Measurements from ENCODE around the gene KCNE3.

Gene KCNE3

GRCh38 chr11:74457356-74457755, 10.0 kb downstream of the KCNE3 start:
- H3K4me1 ChIP-seq: peaks cover 0 to 60% (median 34%) of the 10 kb centered on the region in 10 experiments; a peak in 17 of 20 replicates
- TF ChIP-seq Cebpa-rat (IDR thresholded peaks at IDR 0.05): no peak

GRCh38 chr11:74453373-74453975, 13.9 kb downstream of the KCNE3 start:
- Histone ChIP-seq H3K9me3 (replicated peaks in 1 of 11) (no peaks in the 10 kb centered on the region), H3K4me1 (peaks cover 10 to 49% (median 17%) of the 10 kb centered on the region in 10 experiments), H3K9ac (no peak overlapping the region), H3K36me3 (peaks cover 0 to 28% (median 0%) of the 10 kb centered on the region in 11 experiments; a peak in 9 of 22 replicates), H3K27ac (no peak overlapping the region; a peak in 1 of 22 replicates), H3K4me3 (no peak overlapping the region), H3K4me2 (no peak overlapping the region), H3K27me3 (no peaks in the 10 kb centered on the region), H4K20me1 (peaks cover 0 to 40% (median 0%) of the 10 kb centered on the region in 11 experiments; a peak in 4 of 22 replicates)
- no peak for TF ChIP-seq Cebpa-rat (IDR thresholded peaks at IDR 0.05)

More at GRCh38 chr11:74457356-74457755, 10.0 kb downstream of the KCNE3 start:
- no peak overlapping the region for H3K27ac ChIP-seq
- no peak overlapping the region for H3K4me3 ChIP-seq
- H3K9ac ChIP-seq: no peak overlapping the region
- no peaks in the 10 kb centered on the region for H3K9me3 ChIP-seq (replicated peaks in 1 of 11)
- peak overlapping the region in 4 of 11 experiments; percentile 1 to 99 (median 93); a peak in 8 of 22 replicates for H3K4me2 ChIP-seq
- H4K20me1 ChIP-seq: peaks cover 0 to 45% (median 0%) of the 10 kb centered on the region in 11 experiments; a peak in 4 of 22 replicates
- peaks cover 0 to 33% (median 0%) of the 10 kb centered on the region in 11 experiments; a peak in 9 of 22 replicates for H3K36me3 ChIP-seq
- H3K27me3 ChIP-seq: no peaks in the 10 kb centered on the region

GRCh38 chr11:74452366-74452765, 15.0 kb downstream of the KCNE3 start:
- Histone ChIP-seq H3K4me1 (peaks cover 10 to 38% (median 17%) of the 10 kb centered on the region in 10 experiments), H3K4me3 (no peak overlapping the region), H3K27ac (no peak overlapping the region), H3K27me3 (no peaks in the 10 kb centered on the region), H3K4me2 (no peak overlapping the region), H4K20me1 (peaks cover 0 to 29% (median 0%) of the 10 kb centered on the region in 11 experiments; a peak in 4 of 22 replicates), H3K9ac (no peak overlapping the region; a peak in 1 of 22 replicates), H3K9me3 (replicated peaks in 1 of 11) (no peaks in the 10 kb centered on the region), H3K36me3 (peaks cover 0 to 17% (median 0%) of the 10 kb centered on the region in 11 experiments; a peak in 9 of 22 replicates)
- TF ChIP-seq Cebpa-rat (IDR thresholded peaks at IDR 0.05): no peak

GRCh38 chr11:74450318-74450717, 17.0 kb downstream of the KCNE3 start:
- Histone ChIP-seq H4K20me1 (peaks cover 0 to 17% (median 0%) of the 10 kb centered on the region in 11 experiments; a peak in 4 of 22 replicates), H3K4me3 (no peak overlapping the region), H3K4me1 (peaks cover 10 to 26% (median 17%) of the 10 kb centered on the region in 10 experiments), H3K27me3 (no peaks in the 10 kb centered on the region), H3K27ac (peak overlapping the region in 8 of 11 experiments; percentile 9 to 73 (median 46); a peak in 11 of 22 replicates), H3K9me3 (replicated peaks in 1 of 11) (no peaks in the 10 kb centered on the region), H3K36me3 (no peaks in the 10 kb centered on the region), H3K4me2 (peak overlapping the region in 9 of 11 experiments; percentile 54 to 76 (median 61); a peak in 18 of 22 replicates), H3K9ac (no peak overlapping the region)
- TF ChIP-seq Cebpa-rat (IDR thresholded peaks at IDR 0.05): no peak

GRCh38 chr11:74449369-74449931, 17.9 kb downstream of the KCNE3 start:
- Histone ChIP-seq H3K4me2 (peak overlapping the region; percentile 40 to 76 (median 60)), H3K9me3 (replicated peaks in 1 of 11) (no peaks in the 10 kb centered on the region), H3K27me3 (no peaks in the 10 kb centered on the region), H3K27ac (peak overlapping the region in 10 of 11 experiments; percentile 29 to 73 (median 55); a peak in 19 of 22 replicates), H4K20me1 (peaks cover 0 to 8% (median 0%) of the 10 kb centered on the region in 11 experiments; a peak in 4 of 22 replicates), H3K4me1 (peaks cover 10 to 26% (median 17%) of the 10 kb centered on the region in 10 experiments), H3K4me3 (peak overlapping the region in 3 of 10 experiments; percentile 15 to 19 (median 17); a peak in 5 of 20 replicates), H3K36me3 (no peaks in the 10 kb centered on the region), H3K9ac (peak overlapping the region in 5 of 11 experiments; percentile 10 to 49 (median 25); a peak in 2 of 22 replicates)
- TF ChIP-seq Cebpa-rat (IDR thresholded peaks at IDR 0.05): peak in 2 of 11 experiments; percentile 11 to 37; a peak in 1 of 22 replicates

- TF ChIP-seq Cebpa-rat (IDR thresholded peaks at IDR 0.05): no peak
- Histone ChIP-seq H3K4me2 (no peak overlapping the region), H3K9ac (no peak overlapping the region), H3K36me3 (no peaks in the 10 kb centered on the region), H3K27me3 (no peaks in the 10 kb centered on the region), H3K27ac (no peak overlapping the region), H3K9me3 (replicated peaks in 1 of 11) (no peaks in the 10 kb centered on the region), H3K4me1 (peaks cover 10 to 26% (median 17%) of the 10 kb centered on the region in 10 experiments), H3K4me3 (no peak overlapping the region), H4K20me1 (no peaks in the 10 kb centered on the region)
Measured at GRCh38 chr11:74447720-74448119, 19.6 kb downstream of the KCNE3 start.

- no peaks in the 10 kb centered on the region for H3K27me3 ChIP-seq
- no peak overlapping the region for H3K4me2 ChIP-seq
- no peaks in the 10 kb centered on the region for H3K36me3 ChIP-seq
- no peak overlapping the region for H3K27ac ChIP-seq
- H3K9me3 ChIP-seq (replicated peaks in 1 of 11): peaks cover 0 to 2% (median 0%) of the 10 kb centered on the region in 11 experiments; a peak in 2 of 22 replicates
- H3K4me1 ChIP-seq: peaks cover 10 to 26% (median 17%) of the 10 kb centered on the region in 10 experiments
- H4K20me1 ChIP-seq: no peaks in the 10 kb centered on the region
- H3K4me3 ChIP-seq: no peak overlapping the region
- no peak for TF ChIP-seq Cebpa-rat (IDR thresholded peaks at IDR 0.05)
- H3K9ac ChIP-seq: no peak overlapping the region
Measured at GRCh38 chr11:74446532-74446938, 20.8 kb downstream of the KCNE3 start.

- Histone ChIP-seq H3K4me1 (peaks cover 0 to 10% (median 5%) of the 10 kb centered on the region in 10 experiments; a peak in 11 of 20 replicates), H3K4me2 (peak overlapping the region in 1 of 11 experiments; percentile 29; a peak in 1 of 22 replicates), H3K27ac (no peak overlapping the region), H3K27me3 (no peaks in the 10 kb centered on the region), H4K20me1 (no peaks in the 10 kb centered on the region), H3K9me3 (replicated peaks in 1 of 11) (peaks cover 12 to 24% (median 15%) of the 10 kb centered on the region in 11 experiments; a peak in 19 of 22 replicates), H3K4me3 (no peak overlapping the region), H3K36me3 (peaks cover 0 to 4% (median 0%) of the 10 kb centered on the region in 11 experiments; a peak in 1 of 22 replicates), H3K9ac (no peak overlapping the region)
- no peak for TF ChIP-seq Cebpa-rat (IDR thresholded peaks at IDR 0.05)
Measured at GRCh38 chr11:74444173-74444826, 23.0 kb downstream of the KCNE3 start.

Measured in BLaER1 treated with 17β-estradiol and CSF1 and Interleukin-3, amounts not matched to agents 10 nM and 100 nM (cell line).